GM20431 (cell line): ENCODE measurements around the gene SCLT1.
"Not testable (repeated sequence)": the region's sequence is repeated elsewhere in the genome, so short reads cannot be mapped to it uniquely, and the experiment has no call there.

Source experiments
- in situ Hi-C: fragments of 300-500 bp; cut with MseI, MboI; formaldehyde crosslinking; loops from one replicate; pipeline ENCODE4 v1.15.0; 2020; ENCODE audit warnings: low sequenced_read_pairs; ENCODE audit not compliant: unreplicated experiment

The SCLT1 gene

DNA sequence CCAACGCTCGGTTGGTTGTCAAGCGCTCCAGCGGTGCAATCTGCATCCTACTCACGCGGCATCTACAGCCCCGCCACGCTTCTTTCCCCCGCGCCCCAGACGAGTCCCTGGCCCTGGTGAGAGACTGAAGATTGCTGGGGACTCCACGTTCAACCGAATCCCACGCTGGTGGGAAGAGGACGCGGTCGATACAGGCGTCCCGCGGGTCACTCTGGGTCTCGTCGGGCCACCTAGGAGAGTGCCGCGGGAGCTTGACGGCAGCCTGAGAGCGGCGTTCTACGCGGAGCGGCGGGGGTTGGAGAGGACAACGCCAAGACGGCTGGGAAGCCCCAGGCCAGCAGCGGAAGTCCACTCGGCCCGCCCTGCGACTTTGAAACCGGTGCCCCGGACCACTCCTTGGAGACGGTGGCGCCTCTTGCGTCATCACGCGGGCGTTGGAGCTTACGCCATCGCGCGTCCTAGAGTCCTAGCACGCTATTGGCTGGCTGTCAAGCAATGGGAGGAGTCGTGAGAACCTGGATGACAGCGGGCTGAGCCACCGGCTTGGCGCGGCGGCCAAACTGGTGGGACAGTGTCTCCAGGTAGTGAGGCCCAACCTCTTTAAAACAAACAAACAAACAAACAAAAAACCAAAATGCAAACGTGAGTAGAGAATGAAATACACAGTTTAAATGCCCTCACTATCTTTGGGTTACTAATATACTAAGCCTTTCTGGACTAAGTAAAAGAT, at the start of gene SCLT1:
SCLT1 (minus strand) TSS at position 349 of the 730 bp plus-strand sequence. CDS start 436 bp downstream, outside the sequence.
- in situ Hi-C loops = no loop called here

DNA sequence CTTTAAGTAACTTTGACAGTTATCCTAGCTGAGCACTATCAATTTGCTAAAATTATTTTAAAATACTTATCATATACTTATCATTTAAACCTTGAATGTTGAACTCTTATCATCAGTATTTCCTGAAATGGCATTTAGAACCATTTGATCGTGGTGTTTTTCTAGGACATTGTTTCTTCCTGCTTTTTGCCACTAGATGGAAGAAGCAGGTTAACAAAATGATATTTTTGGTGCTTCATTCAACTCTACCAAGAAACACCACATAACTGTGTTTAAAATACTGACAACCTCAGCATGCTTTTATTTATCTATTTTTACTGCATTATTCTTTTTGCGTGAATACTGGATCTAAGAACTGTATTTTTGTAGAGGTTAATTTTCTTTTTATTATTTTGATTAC, 47.2 kb upstream of the SCLT1 start:
- in situ Hi-C loops = no loop called here

DNA sequence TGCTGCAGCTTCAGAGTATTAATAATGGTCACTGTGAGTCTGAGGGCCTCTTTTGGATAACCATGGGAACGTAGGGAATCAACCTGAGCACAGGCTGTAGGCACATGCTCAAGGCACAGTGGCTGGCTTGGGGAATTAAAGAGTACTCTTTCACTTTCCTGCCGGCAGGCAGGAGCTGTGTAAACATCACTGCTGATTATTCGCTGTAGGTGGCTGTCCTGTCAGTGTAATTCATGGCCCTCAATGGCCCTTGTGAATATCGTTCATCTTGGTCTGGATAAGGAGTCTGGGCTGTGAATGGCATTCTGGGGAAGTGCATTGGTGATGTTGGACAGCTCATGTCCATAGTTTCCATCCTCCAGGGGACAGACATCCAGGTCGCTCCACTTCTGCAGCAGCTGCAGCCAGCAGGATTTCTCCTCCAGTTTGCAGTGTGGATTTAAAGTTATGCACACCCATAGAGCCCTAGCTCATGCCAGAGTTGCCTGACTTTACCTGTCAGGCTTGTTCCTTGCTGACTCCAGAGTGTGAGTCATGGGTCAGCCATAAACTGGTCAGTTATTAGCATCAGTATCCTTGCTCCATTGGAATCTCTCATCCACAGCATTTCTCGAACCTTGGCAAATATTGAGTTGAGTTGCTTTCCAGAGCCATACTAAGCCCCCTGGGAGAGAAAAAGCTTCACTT, 45.6 kb upstream of the SCLT1 start:
- in situ Hi-C loops = no loop called here

DNA sequence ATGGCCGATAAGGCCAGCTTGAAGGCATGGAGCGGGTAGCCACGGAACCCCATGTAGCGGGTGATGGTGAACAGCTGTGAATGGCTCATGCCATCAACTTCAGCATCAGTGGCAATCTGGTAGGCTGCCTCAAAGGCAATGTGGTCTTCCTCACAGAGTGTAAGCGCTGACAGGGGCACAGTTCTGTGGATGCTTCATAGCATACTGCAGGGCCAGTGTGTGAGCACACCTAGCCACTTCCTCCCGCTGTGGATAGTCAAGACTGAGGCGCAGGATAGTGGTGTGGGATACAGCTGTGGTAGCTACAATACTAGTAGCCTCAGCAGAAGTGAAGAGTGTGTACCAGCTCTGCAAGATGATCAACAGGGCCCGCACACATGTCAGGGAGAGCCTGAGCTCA, 43.1 kb upstream of the SCLT1 start:
- in situ Hi-C loops = no loop called here

DNA sequence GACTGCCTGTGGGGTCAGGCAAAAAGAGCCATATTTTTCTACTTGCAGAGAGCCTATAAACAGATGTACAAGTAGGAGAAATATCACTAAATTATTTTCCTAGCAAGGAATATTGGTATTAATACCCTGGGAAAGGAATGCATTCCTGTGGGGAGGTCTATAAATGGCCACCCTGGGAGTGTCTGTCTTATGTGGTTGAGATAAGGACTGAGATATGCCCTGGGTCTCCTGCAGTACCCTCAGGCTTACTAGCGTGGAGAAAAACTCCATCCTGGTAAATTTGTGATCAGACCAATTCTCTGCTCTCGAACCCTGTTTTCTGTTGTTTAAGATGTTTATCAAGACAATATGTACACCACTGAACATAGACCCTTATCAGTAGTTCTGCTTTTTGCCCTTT, 38.0 kb upstream of the SCLT1 start:
- in situ Hi-C loops = no loop called here

DNA sequence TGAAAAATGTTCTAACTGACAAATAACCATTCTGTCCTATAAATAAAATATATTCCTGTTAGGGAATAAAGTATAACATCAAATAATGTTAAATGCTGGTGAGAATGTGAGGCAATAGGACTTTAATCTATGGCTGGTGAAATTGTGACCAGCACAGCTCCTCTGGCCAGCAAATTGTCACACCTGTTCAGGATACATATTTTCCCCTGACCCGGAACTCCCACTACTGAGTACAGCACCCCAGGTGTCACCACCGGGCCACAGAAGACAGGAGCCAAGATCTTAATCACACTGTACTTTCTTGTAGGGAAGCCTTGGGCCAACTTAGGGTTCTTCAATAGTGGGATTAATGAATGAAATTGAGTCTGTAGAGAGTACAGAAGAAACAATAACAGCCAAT, 35.8 kb upstream of the SCLT1 start:
- in situ Hi-C loops = no loop called here

DNA sequence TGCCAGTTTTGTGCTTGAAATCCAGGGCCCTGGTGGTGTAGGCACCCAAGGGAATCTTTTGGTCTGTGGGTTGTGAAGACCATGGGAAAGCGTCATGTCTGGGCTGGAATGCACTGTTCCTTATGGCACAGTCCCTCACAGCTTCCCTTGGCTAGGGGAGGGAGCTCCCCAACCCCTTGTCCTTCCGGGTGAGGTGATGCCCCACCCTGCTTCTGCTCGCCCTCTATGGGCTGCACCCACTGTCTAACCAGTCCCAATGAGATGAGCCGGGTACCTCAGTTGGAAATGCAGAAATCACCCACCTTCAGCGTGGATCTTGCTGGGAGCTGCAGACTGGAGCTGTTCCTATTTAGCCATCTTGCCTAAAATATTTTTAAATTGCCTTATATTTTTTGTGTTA, 33.3 kb upstream of the SCLT1 start:
- in situ Hi-C loops = not testable (repeated sequence)

DNA sequence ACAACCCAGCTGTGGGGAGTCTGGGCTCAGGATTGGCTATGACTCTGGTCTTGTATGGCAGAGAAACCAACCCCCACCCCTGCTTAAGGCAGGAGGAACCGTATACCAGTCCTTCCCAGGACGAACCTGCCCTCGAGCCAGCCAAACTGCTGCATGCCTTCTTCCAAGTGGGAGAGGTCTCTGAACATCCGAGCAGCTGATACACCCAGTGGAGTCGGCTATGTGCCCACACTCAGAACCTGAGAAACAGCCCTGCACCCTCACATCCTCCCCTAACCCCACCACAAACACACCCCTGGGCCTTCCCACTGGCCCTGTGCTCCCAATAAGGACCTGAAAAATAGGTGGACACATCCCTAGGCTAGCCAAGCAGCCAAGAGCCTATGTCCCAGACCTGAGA, 24.4 kb upstream of the SCLT1 start:
- in situ Hi-C loops = no loop called here

DNA sequence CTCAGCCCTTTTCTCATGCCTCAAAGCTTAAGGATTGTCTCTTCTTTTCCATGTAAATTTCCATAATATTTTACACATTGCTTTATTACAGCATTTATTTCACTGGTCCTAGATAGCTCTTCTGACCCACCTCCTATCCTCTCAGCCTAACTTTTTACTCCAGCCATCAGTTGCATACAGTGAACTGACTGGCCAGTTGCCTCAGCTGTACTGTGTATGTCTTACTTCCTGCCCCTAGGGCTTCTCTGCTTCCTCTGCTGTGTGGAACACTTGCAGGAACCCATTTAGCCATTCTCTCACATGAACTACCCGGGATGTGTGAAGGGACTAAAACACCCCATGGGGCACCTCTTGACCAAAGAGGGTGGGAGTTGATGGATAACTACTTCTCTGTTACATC, 20.6 kb upstream of the SCLT1 start:
- in situ Hi-C loops = no loop called here

DNA sequence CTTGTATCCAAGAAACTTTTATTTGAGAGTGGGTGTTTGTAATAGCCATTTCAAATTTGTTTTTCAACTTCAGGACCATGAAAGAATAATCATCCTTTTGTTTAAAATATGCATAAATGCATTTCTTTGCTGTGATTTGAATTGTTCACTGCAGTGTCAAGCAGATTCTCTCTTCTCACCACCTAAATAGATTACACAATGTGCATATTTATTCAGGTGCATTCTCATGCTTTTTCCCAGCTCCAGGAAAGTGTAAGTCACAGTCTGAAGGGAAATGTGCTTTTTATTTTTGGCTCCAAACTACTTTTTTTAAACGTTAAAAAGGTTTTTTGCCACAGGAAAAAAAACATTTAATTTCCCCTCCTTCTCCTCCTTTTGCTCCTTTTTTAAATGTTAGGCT, 20.1 kb upstream of the SCLT1 start:
- in situ Hi-C loops = no loop called here

DNA sequence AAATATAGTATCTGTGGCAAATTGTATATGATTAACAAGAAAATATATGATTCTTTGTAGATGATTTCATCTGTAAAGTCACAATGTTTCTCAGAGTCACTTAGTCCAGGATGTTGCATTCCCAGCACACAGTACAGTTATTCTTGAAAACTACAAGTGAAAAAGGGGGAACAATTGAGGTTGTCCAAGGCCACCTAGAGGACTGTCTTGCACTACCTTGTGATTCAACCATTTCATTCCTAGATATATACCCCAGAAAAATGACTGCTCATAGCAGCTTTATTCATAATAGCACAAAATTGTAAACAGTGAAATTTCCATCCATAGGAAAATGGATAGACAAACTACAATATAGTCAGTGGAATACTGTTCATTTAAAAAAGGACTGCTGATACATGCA, 18.6 kb upstream of the SCLT1 start:
- in situ Hi-C loops = no loop called here

DNA sequence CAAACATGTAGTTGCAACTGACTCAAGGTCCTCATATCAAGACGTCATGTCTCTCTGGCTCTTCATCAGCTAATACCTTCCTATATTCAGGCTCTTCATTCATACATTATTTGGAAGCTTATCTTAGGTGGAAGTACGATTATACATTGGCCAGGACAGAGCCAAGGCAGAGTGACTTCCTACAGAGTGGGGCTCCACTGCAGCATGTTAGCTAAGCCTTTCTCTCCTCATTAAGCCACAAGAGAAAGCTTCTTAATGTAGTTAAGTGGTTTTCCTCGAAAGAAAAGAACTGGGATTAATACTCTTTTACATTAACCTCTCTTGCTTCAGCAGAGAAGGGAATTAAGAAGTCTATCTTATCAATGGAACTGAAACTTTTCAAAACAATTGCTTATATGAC, 17.6 kb upstream of the SCLT1 start:
- in situ Hi-C loops = no loop called here

DNA sequence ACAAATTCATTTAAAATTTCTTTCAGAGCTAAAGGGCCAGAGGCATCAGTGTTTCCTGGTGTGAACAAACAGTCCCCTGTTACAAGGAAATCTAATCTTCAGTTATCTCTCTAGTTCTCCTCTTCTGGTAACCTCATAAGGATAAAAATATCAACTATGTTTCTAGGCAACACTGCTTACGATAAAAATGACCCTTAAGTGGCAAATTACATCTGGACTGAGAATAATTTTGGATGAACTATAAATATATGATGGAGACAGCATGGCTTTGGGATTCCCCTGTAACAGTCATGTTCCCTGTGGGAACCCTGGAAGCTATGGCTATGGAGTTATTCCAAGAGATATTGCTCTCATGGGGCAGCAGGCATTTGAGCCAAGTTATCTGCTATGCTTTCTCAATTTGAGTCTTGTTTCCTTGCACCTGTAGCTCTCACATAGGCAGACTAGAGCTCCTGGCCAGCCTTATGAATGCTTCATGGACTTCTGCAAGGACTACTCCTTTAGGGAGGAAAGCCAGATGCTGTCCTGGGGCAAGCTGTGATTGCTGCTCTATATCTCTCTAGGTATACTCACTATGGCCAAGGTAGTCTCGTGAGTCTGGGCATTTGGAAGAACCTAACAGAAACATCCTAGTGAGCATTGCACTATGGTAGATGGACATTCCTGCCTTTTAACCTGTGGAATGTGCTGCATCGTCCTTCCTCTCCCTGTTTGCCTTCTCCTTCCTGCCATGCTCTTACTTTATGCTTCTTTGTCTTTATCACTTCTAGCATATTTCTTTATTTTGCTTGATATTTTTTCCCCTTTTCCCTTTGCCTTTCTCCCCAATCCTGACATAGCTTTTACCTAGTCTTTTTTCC, 16.9 kb upstream of the SCLT1 start:
- in situ Hi-C loops = no loop called here

DNA sequence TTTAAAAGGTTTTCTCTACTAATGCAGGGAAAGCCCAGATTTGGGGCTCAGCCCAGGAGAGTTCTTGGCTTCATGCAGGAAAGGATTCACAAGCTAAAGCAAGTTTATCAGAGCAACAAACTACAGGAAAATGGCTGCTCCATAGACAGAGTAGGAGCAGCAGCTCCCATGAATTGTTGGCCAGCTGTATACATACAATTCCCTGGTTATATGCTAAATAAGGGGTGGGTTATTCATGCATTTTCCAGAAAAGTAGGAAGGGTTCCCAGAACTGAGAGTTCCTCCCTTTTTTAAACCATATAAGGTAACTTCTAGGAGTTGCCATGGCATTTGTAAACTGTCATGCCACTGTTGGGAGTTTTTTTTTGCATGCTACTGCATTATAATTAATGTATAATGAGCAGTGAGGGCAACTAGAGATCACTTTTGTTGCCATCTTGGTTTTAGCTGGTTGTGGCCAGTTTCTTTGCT, 5.2 kb upstream of the SCLT1 start:
- in situ Hi-C loops = no loop called here

DNA sequence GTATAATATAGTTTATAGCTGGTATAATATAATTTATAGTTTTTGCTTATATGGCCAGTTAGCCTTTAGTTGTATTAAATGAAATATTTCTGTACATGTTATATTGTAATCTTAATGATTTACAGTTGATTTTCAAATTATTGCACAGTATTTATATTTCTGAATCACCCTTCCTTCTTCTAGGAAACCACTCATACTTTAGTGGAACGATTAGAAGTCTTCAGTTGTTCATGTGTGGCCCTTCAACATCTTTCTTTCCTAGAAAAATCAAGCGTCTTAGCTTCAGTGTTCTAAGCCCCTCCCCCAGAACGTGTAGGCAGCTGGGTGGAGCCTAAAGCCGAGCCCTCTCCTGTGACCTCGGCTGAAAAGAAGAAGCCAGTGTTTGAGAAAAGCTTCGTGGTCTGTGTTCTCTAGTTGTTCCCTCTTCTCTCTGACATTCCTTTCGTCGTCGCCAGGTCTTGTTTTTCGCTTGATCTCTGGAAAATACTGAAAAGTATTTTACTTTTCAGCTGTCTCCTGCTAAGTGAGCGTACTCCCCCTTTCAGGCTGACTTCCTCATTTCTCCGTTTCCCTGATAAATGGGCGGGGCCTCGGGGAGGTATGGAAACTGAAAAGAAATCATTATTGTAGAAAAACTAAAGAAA, 2.6 kb upstream of the SCLT1 start, which contains the start of gene C4orf33:
C4orf33 (plus strand) TSS at position 342 of the 644 bp plus-strand sequence. CDS start 6,459 bp downstream, outside the sequence.
- in situ Hi-C loops = no loop called here

DNA sequence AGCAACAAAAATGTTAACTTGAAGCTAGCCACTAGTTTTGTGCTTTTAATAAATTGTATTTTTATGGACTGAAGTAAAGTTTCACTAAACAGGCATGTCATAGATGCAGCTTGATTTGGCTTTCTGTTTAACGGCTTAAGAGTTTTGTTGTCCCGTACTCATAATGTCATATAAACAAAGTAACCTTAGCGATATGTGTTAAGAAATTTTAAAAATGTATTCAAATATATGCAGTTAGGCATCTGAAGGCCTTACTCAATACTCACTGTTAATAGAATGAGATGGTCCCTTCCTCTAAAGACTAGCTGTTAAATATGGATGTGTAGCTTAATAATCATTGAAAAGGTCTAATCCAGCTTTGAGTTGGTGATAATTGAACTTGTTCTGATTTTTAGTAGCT, 1.0 kb upstream of the SCLT1 start:
- in situ Hi-C loops = no loop called here

DNA sequence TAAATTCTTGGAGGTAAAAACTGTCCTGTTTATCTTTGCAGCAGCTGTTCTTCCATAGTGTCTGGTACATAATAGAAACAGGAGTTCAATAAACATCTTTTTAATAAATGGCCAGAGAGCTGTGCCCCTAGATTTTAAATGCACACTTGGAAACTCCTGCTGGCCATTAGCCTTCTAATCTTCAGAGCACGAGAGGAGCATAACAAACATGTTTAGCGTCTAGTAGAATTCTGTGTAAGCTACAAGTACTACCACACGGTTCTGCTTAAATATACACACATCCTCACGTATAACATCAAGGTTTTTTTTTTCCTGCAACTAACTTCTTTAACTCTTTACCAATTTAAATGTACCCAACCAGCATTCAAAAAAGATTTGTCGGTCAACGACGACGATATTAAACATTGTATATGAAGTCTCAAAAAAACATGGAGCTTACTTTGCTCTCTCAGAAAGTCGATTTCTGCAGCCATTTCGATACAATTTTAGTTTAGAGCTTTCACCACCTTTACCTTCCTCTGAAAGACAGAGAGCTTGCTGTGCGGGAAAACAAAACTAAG, 628 bp downstream of the SCLT1 start:
- in situ Hi-C loops = no loop called here

DNA sequence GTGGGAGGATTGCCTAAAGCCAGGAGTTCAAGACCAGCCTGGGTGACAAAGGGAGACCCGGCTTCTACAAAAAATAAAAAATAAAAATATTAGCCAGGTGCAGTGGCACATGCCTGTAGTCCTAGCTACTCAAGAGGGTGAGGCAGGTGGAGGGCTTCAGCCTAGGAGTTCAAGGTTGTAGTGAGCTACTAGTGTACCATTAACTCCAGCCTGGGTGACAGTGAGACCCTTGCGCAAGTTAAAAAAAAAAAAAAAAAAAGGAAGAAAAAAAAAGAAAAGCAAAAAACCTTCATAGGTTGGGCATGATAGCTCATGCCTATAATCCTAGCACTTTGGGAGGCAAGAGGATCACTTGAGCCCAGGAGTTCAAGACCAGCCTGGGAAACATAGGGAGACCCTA, 5.8 kb downstream of the SCLT1 start:
- in situ Hi-C loops = no loop called here

DNA sequence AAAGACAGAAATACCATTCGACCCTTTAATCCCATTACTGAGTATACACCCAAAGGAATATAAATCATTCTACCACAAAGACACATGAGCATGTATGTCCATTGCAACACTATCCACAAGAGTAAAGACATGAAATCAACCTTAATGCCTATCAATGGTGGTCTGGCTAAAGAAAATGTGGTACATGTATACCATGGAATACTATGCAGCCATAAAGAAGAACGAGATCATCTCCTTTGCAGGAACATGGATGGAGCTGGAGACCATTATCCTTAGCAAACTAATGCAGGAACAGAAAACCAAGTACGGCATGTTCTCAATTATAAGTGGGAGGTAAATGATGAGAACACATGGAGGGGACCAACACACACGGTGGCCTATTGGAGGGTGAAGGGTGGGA, 7.9 kb downstream of the SCLT1 start:
- in situ Hi-C loops = no loop called here

DNA sequence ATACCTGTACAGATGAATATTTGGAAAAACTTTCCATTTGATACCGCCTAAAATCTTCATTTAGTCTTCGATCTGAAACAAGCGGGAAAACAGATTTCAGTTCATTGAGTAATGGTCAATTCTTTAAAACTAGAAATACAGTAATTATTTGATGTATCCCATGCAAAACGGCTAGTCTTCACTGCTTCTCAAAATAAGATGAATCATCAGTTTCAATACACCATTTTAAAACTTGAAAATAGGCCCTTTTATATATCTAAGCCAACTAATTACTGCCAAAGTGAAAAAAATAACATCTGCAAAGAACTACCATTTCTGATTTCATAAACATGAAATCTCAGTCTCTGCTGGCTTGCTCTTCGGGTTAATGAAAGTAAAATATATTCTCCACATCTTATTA, 11.0 kb downstream of the SCLT1 start:
- in situ Hi-C loops = no loop called here
